Heart left ventricle (tissue), 13 donors: ENCODE data around the gene PARM1.

Experiments
- CTCF ChIP-seq, 12 donors: fragments of 200-600 bp; sonication (generic) in 4 of 12; IDR thresholded peaks; one replicate each; pipeline versions ENCODE4 v1.5.0 to v1.8.0; 2018 to 2022; ENCODE audit warnings: antibody characterized with exemption in 12 of 12, mild to moderate bottlenecking in 5 of 12
- POLR2A ChIP-seq, 2 donors: fragments of 450-650 bp; IDR thresholded peaks; one replicate each; pipeline ENCODE4 v1.6.1; 2017; ENCODE audit warnings: antibody characterized with exemption in 2 of 2, mild to moderate bottlenecking in 2 of 2, moderate library complexity in 2 of 2
- donor health status: ischemic (EF 13 %, LVEDD 7.1; RV severe dilation, severe dysfunction).
- donor health status: DM: no; HTN: yes; CAD: no.
- donor health status: DM: no; HTN: no; CAD: no.
- donor health status: ischemic (EF 25% LVEDD 6.9; RV normal size, moderate dysfunction).
- donor health status: ischemic (EF 25% LVEDD 5.7; RV mildly dilated, moderate dysfunction).
- donor health status: ischemic (EF 35%, LVEDD 5.7; RV mildly dilated, moderate dysfunction).
- donor health status: nonischemic (EF 11% LVEDD 7.7; RV severe dilation, severe dysfunction).
- donor health status: DM: yes; HTN: yes; CAD: no.
- donor health status: PGD.
- donor health status: ischemic (EF 29% LVEDD 5.4; RV normal size, mild dysfunction).
- donor health status: nonischemic (EF 23%, LVEDD 6.1; RV moderate dilation, normal function).

- TF ChIP-seq CTCF (IDR thresholded peaks at IDR 0.05) (no peak), POLR2A (IDR thresholded peaks at IDR 0.05) (no peak)
Measured at GRCh38 chr4:75004755-75005668, 72.1 kb downstream of the PARM1 start.
